ENCODE measurements around the gene TMEM87B. TPM values are rescaled to one million over a fixed set of nuclear protein-coding genes. Genes with fewer than 3 reads are reported as not detected.

Gene TMEM87B
- total and polyA plus RNA-seq, 2 donors (not counting 1 experiment from before 2014, with no cell fraction given) = 30.5 to 31.5 TPM

DNA sequence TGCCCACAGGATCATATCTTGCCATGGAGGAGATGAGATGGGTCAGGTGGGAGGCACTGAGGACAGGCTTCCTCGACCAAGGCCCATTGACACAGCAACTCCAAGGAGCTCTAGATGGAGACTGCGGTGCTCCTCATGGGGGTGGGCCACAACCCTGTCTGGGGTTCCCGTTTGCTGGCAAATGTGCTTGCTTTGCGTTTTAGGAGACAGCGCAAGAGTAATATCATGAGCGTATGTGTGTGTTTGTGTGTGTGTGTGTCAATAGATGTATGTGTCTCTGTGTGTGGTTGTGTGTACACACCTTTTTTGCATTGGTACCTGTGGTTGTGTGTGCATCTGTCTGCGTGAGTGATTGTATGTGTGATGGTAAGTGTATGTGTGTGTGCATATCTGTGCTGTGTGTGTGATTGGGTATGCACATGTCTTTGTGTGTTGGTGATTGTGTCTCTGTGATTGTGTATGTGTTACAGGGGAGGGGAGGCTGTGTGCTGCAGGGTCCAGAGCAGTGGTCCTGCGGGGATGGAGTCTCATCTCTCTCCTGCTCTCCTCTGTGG is 87.5 kb downstream of the TMEM87B start:
- Histone ChIP-seq H3K79me2 (ENCODE audit: control insufficient read depth, insufficient read depth, low read length) (no peaks in the 10 kb centered on the region), H3K4me2 (ENCODE audit: extremely low read depth, insufficient read depth, low read length) (no peak overlapping the region), H3K9ac (ENCODE audit: insufficient read depth, low read length) (no peak overlapping the region), H3K36me3 (ENCODE audit: control insufficient read depth, insufficient read depth, low read length) (no peaks in the 10 kb centered on the region), H4K20me1 (ENCODE audit: control insufficient read depth, extremely low read depth, insufficient read depth, low read length) (no peaks in the 10 kb centered on the region), H3K27ac (ENCODE audit: insufficient read depth, low read length) (no peak overlapping the region), H3K27me3 (ENCODE audit: control insufficient read depth, insufficient read depth, low read length) (no peaks in the 10 kb centered on the region), H3K4me1 (ENCODE audit: control insufficient read depth, extremely low read depth, insufficient read depth, low read length) (no peaks in the 10 kb centered on the region), H2AFZ (ENCODE audit: low read length) (no peak overlapping the region), H3K4me3 (replicated peaks in 1 of 4; ENCODE audit: control extremely low read depth in 1 of 4, insufficient read depth in 1 of 4, low read depth in 3 of 4, low read length in 4 of 4) (no peak overlapping the region), H3K9me3 (ENCODE audit: control insufficient read depth, insufficient read depth, low read depth, low read length) (no peaks in the 10 kb centered on the region)
- DNase-seq (ENCODE audit: low read depth in 2 of 2) = no peak
- TF ChIP-seq, protein P1, sequence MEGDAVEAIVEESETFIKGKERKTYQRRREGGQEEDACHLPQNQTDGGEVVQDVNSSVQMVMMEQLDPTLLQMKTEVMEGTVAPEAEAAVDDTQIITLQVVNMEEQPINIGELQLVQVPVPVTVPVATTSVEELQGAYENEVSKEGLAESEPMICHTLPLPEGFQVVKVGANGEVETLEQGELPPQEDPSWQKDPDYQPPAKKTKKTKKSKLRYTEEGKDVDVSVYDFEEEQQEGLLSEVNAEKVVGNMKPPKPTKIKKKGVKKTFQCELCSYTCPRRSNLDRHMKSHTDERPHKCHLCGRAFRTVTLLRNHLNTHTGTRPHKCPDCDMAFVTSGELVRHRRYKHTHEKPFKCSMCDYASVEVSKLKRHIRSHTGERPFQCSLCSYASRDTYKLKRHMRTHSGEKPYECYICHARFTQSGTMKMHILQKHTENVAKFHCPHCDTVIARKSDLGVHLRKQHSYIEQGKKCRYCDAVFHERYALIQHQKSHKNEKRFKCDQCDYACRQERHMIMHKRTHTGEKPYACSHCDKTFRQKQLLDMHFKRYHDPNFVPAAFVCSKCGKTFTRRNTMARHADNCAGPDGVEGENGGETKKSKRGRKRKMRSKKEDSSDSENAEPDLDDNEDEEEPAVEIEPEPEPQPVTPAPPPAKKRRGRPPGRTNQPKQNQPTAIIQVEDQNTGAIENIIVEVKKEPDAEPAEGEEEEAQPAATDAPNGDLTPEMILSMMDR (conservative IDR thresholded peaks at IDR 0.05 in 1 of 2, IDR thresholded peaks at IDR 0.05 in 1 of 2; ENCODE audit: low read depth in 1 of 2, low read length in 2 of 2) = no peak
- TF ChIP-seq EZH2 (IDR thresholded peaks at IDR 0.05; ENCODE audit: low read length, missing control alignments) = no peak

DNA sequence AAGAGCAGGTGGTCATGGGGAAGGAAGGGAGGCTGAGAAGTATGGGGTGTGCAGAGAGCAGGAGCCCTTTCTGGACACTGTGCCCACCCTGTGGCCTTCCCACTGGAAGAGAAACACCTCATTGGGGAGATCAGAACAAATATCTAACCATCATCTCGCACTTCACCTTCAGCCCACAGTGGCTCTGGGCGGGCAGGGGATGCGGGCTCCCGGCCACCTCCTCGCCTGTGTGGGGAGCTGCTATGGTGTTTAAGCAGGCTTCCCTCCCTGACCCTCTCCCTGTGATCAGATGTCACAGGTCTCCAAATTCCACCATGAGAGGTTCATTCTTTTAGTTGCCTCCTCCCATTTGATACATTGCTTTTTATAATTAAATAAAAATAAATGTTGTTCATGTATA is 88.1 kb downstream of the TMEM87B start:
- DNase-seq (ENCODE audit: low read depth in 2 of 2) = no peak
- no peak for TF ChIP-seq EZH2 (IDR thresholded peaks at IDR 0.05; ENCODE audit: low read length, missing control alignments)
- TF ChIP-seq, protein P1 (conservative IDR thresholded peaks at IDR 0.05 in 1 of 2, IDR thresholded peaks at IDR 0.05 in 1 of 2; ENCODE audit: low read depth in 1 of 2, low read length in 2 of 2) = no peak
- no peak overlapping the region for H3K9ac ChIP-seq (ENCODE audit: insufficient read depth, low read length)
- H3K27ac ChIP-seq (ENCODE audit: insufficient read depth, low read length) = no peak overlapping the region
- no peak overlapping the region for H3K4me3 ChIP-seq (replicated peaks in 1 of 4; ENCODE audit: control extremely low read depth in 1 of 4, insufficient read depth in 1 of 4, low read depth in 3 of 4, low read length in 4 of 4)
- H3K4me2 ChIP-seq (ENCODE audit: extremely low read depth, insufficient read depth, low read length) = no peak overlapping the region
- no peaks in the 10 kb centered on the region for H3K36me3 ChIP-seq (ENCODE audit: control insufficient read depth, insufficient read depth, low read length)
- H3K9me3 ChIP-seq (ENCODE audit: control insufficient read depth, insufficient read depth, low read depth, low read length) = no peaks in the 10 kb centered on the region
- H3K4me1 ChIP-seq (ENCODE audit: control insufficient read depth, extremely low read depth, insufficient read depth, low read length) = no peaks in the 10 kb centered on the region
- H3K79me2 ChIP-seq (ENCODE audit: control insufficient read depth, insufficient read depth, low read length) = no peaks in the 10 kb centered on the region
- no peak overlapping the region for H2AFZ ChIP-seq (ENCODE audit: low read length)
- H3K27me3 ChIP-seq (ENCODE audit: control insufficient read depth, insufficient read depth, low read length) = no peaks in the 10 kb centered on the region
- no peaks in the 10 kb centered on the region for H4K20me1 ChIP-seq (ENCODE audit: control insufficient read depth, extremely low read depth, insufficient read depth, low read length)

DNA sequence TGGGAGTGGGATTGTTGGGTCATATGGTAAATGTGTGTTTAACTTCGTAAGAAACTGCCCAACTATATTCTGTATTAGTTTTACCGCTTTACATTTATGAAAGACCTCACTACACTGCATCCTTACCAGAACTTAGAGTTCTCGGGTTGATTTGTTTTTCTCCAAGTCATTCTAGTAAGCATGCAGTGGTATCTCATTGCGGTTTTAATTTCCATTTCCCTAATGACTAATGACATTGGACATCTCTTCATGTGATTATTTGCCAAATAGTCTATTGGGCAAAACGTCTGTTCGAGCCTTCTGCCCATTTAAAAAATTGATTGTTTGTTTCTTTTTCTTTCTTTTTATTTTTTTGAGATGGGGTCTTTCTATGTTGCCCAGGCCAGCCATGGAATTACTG is 89.9 kb downstream of the TMEM87B start:
- no peak overlapping the region for H3K9ac ChIP-seq (ENCODE audit: insufficient read depth, low read length)
- H3K4me2 ChIP-seq (ENCODE audit: extremely low read depth, insufficient read depth, low read length) = no peak overlapping the region
- H3K27ac ChIP-seq (ENCODE audit: insufficient read depth, low read length) = no peak overlapping the region
- H2AFZ ChIP-seq (ENCODE audit: low read length) = no peak overlapping the region
- no peaks in the 10 kb centered on the region for H3K79me2 ChIP-seq (ENCODE audit: control insufficient read depth, insufficient read depth, low read length)
- no peaks in the 10 kb centered on the region for H3K9me3 ChIP-seq (ENCODE audit: control insufficient read depth, insufficient read depth, low read depth, low read length)
- H3K36me3 ChIP-seq (ENCODE audit: control insufficient read depth, insufficient read depth, low read length) = no peaks in the 10 kb centered on the region
- peaks cover 3% of the 10 kb centered on the region for H3K4me1 ChIP-seq (ENCODE audit: control insufficient read depth, extremely low read depth, insufficient read depth, low read length)
- H3K4me3 ChIP-seq (replicated peaks in 1 of 4; ENCODE audit: control extremely low read depth in 1 of 4, insufficient read depth in 1 of 4, low read depth in 3 of 4, low read length in 4 of 4) = no peak overlapping the region
- no peaks in the 10 kb centered on the region for H4K20me1 ChIP-seq (ENCODE audit: control insufficient read depth, extremely low read depth, insufficient read depth, low read length)
- TF ChIP-seq EZH2 (IDR thresholded peaks at IDR 0.05; ENCODE audit: low read length, missing control alignments) = no peak
- TF ChIP-seq, protein P1 (conservative IDR thresholded peaks at IDR 0.05 in 1 of 2, IDR thresholded peaks at IDR 0.05 in 1 of 2; ENCODE audit: low read depth in 1 of 2, low read length in 2 of 2) = no peak
- no peaks in the 10 kb centered on the region for H3K27me3 ChIP-seq (ENCODE audit: control insufficient read depth, insufficient read depth, low read length)
- no peak for DNase-seq (ENCODE audit: low read depth in 2 of 2)

Measured in fibroblast of lung (primary cell).